Fibroblast of skin of scalp (primary cell): ENCODE results near the gene S100A6.
"Not testable (repeated sequence)": the region's sequence is repeated elsewhere in the genome, so short reads cannot be mapped to it uniquely, and the experiment has no call there.

Source experiments
- DNase-seq: peaks from one replicate; pipeline ENCODE4 v3.0.0-alpha.2; 2013

S100A6 gene

DNA sequence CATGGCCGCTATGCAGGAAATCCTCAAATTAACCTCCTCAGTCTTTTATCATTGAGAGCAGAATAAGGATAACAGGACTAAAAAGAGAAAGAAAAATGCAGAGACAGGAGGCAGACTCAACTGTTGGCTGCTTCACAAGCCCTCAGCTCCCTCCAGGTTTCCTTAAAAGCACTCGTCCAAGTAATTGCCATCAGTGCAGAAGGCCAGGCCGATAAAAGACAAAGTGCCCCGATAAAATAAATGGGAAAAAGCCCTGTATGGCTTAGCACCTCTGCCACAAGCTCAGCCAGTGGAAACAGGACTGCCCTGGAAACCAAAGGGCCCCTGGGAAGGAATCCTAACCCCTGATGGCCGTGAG, 8.1 kb downstream of the S100A6 start:
- no peak for DNase-seq

DNA sequence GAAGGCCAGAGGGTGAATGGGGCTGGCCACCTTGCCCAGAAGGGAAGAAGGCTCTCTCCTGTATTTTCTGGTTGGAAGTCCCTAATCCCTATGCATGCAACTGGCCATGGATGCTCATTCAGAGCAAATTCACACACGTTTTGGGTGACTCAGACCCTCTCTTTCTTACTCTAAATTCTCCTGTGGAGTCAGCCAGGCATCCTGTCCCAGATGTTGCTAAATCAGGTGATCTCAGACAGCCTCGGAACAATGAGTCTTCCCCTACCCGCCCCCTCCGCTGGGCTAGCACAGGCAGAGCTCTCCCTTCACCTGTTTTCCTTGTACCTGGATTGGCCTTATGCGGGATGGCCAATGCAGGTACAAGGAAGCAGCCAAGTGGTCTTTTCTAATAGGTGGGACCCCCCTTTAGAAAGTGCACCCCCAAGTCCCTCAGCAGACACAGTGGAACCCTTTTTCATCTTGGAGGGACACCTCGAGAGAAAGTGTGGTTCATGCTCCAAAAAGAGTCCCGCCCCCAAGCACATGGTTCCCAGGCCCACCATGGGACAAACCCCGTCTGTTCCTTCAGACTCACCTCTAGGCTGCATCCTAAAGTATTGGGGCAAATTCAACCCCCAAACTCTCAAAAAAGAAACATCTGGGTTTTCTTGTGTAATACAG, 8.6 kb downstream of the S100A6 start:
- DNase-seq = no peak

DNA sequence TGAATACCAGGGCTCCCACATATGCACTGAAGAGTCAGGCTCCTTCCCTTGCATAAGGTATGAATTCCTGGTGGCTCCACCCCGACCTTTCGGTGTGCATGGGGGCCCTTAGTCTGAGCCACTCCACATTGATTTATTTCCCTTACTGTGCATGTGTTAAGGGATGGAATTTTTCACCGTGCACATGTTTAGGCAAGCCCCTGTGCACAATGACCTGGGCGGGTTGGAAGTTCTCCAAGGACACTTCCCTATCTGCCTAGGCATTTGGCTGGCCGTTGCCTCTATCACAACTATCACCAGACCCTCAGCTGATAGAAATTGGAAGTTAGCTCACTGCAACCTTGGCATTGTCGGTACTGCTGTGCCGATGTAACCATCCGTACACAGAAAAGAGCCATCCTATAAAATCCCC, 9.7 kb downstream of the S100A6 start:
- no peak for DNase-seq

DNA sequence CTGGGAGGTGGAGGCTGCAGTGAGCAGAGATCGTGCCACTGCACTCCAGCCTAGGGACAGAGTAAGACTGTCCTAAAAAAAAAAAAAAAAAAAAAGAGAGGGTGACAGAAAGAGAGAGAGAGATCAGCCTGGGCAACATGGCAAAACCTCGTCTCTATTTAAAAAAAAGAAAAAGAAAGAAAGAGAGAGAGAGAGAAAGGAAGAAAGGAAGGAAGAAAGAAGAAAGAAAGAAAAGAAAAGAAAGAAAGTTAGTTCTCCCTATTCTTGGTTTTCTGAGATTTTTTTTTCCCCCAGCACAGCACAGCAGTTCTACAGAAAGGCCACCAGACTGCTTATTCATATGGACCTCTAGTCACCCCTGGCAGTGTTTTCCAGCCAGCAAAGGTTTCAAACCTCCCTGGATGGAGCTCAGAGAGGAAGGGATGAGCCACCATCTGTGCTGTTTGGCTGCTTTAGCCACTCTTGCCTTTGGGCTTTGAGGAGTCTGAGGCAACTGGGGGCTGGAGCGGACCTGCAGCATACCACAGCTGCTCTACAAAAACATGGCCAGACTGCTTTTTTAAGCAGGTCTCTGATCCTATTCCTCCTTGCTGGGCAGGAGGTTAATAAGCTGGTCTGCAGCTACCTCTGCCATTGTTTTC, 10.6 kb downstream of the S100A6 start:
- DNase-seq = no peak

DNA sequence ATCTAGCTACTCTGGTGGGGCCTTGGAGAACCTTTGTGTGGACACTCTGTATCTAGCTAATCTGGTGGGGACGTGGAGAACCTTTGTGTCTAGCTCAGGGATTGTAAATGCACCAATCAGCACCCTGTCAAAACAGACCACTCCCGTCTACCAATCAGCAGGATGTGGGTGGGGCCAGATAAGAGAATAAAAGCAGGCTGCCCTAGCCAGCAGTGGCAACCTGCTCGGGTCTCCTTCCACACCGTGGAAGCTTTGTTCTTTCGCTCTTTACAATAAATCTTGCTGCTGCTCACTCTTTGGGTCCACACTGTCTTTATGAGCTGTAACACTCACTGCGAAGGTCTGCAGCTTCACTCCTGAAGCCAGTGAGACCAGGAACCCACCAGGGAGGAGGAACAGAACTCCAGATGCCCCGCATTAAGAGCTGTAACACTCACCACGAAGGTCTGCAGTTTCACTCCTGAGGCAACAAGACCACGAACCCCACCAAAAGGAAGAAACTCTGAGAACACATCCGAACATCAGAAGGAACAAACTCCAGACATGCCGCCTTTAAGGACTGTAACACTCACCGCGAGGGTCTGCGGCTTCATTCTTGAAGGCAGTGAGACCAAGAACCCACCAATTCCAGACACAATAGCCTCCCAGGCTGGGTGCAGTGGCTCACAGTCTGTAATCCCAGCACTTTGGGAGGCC, 13.3 kb downstream of the S100A6 start:
- not testable (repeated sequence) for DNase-seq

DNA sequence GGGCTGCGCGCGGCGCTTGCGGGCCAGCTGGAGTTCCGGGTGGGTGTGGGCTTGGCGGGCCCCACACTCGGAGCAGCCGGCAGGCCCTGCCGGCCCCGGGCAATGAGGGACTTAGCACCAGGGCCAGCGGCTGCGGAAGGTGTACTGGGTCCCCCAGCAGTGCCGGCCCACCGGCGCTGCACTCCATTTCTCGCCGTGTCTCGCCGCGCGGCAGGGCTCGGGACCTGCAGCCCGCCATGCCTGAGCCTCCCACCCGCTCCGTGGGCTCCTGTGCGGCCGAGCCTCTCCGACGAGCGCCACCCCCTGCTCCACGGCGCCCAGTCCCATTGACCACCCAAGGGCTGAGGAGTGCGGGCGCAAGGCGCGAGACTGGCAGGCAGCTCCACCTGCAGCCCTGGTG, 14.0 kb downstream of the S100A6 start:
- not testable (repeated sequence) for DNase-seq

DNA sequence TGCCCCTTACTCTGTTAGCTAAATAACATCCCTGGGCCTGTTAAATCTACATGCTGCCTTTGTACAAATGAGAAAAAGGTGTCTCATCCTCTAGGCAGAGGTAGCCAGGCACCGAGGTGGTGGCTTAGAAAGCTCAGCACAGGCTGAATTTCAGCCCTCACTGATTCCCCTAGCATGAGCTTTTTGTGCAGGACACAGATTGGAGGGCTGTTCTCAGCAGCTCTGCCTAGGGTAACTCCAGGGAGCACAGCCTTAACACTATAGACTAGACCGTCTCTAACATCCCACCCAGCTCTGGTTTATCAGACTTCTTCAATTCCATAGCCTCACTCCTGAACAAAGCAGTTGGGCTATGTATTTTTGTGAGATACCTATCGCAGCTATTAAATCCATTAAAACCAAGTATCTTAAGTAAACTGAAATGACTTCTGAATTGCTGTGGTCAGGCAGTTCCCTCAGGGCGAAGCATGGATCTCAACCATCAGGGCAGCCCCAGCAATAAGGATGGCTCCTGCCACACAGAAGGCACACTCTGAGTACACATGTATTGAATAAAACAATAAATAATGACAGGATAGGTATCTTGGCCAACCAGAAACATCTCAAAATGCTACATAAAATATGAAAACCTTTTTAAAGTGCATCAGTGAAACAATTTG, 14.8 kb downstream of the S100A6 start:
- no peak for DNase-seq

DNA sequence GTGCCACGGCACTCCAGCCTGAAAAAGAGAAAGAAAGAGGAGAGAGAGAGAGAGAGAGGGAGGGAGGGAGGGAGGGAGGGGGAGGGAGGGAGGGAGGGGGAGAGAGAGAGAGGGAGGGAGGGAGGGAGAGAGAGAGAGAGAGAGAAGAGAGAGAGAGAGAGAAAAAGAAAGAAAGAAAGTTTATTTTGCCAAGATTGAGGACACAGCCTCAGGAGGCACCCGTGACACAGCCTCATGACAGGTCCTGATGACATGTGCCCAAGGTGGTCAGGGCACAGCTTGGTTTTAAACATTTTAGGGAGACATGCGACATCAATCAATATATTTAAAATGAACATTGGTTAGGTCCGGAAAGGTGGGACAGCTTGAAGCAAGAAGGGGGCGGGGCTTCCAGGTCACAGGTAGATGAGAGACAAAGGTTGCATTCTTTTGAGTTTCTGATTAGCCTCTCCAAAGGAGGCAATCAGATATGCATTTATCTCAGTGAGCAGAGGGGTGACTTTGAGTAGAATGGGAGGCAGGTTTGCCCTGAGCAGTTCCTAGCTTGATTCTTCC, 15.6 kb downstream of the S100A6 start:
- not testable (repeated sequence) for DNase-seq

DNA sequence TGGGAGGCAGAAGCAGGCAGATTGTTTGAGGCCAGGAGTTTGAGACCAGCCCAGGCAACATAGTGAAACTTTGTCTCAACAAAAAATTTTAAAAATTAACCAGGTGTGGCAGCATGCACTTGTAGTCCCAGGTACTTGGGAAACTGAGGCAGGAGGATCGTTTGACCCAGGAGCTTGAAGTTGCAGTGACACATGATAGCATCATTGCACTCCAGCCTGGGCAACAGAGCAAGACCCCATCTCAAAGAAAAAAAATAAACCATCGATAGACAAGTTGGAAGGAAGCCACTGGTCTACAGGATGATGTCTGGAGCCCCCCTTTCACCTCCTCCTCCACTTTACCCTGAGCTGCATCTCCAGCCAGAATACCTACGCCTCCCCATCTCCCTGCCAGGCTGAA, 16.5 kb downstream of the S100A6 start:
- no peak for DNase-seq

DNA sequence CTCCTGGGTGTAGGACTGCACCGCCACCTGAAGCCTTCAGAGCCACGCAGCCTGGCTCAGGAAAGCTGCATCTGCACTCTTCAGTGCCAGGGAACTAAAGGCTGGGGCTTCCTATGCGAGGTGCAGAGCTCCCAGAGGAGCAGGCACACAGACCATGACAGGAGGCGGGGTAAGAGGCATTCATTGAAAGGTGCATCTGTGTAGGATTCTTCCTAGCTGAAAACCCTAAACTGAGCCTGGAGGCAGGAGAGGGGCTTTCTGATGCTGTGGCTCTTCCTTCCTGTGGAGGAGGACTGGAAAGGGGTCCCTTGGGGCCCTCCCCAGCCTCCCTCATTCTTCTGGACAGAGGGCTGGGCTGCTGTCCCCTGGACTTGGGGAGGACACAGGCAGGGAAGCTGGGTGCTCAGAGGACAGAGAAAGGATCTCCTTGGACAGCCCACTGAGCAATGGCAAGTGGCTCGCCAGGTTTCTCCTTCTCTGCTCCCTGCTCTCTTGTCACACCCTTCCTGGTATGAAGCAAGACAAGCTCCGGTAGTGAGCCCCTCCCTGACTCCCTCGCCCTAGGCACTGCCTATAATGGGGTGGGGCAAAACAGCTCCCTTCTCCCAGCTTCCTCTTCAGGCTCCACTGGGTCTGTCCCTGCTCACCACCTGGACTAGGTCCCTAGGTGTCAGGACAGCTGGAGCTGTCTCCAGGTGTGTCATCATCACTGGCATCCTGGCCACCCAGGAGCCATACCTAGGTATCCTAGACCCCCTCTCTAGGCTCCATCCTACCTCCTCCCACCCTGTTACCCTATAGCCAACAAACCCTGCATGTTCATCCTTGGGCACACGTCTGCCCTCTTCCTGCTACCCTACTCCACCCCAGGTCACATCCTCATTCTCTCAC, 20.0 kb downstream of the S100A6 start:
- no peak for DNase-seq

DNA sequence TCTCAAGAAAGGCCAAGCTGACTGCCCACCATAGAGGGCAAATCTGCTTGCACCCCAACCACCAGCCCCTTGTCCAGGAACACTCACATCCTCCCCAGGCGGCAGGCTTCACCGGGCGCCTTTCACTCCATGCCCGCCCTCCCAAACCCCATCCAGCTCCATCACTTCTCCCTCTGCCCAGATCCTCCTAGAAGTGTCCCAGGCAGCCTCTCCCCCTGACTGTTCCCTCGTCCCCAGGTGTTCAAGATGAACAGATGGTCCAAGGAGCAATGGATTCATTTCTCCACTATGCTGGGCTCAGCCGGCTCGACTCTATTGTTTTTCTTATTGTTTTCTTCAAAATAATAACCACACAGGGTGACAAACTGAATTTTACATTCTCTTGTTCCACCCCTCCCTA, 22.1 kb downstream of the S100A6 start:
- no peak for DNase-seq

DNA sequence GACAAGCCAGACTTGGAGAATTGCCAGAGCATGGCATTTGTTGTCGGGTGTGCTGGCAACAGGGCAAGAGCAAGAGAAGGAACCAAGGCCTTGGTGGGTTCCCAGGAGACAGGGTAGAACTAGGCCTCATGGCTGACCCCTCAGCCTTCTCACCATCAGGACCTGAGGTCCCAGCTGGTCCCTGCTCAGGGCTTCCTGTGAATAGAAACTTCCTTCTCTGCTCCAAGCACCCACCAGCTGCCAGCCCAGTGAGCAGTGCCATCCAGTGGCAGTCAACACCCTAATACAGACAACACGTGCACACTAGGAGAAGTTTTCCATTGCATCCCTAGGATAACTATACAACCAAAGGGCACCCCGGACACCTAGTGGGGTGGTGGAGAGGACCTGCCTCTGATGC, 22.8 kb downstream of the S100A6 start:
- no peak for DNase-seq

DNA sequence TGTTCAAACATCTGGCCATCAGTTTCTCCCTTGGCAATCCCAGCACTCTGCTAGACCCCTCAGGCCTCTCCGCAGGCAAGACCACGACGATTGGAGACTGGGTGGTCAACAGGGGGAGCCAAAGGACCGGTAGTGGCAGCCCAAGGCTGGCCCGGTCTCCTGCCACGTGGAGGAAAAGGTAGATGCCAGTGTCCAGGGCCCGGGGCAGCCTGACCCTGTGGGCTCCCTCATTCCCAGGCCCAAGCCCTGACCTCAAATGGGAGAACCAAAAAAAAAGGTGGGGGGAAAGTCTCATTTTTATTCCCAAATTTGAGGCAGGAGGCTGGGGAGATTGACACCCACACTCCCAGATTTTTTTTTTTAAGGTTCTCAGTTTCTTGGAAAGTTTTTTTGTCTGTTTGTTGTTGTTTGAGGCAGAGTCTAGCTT, 24.8 kb downstream of the S100A6 start:
- DNase-seq = peak; percentile 81

DNA sequence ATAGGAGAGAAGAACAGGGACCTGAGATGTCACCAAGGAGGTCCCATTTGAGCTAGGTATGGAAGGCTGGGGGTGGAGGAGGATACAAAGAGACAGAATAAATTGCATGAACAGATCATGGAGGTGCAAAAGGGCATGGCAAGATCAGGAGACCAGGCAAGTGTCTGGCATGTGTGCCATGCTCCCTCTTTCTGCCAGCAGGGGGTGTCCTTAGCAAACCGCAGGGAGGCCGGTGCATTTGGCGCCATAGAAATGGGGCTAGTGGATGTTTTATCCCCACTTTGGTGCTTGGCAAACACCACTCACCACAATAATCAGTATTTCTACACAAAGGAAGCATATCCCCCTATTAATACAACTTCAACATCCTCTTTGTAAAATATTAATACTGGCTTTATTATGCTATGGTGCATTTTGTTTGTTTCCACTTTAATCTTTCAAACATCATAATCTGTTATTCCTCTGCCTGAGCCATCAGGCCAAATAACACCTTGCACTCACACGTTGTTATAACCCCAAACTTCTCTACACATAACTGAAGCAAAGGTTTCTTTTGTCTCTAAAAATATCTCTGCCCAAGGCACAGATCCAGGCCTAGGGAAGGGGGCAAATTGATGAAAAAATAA, 25.9 kb downstream of the S100A6 start:
- DNase-seq = peak; percentile 38

DNA sequence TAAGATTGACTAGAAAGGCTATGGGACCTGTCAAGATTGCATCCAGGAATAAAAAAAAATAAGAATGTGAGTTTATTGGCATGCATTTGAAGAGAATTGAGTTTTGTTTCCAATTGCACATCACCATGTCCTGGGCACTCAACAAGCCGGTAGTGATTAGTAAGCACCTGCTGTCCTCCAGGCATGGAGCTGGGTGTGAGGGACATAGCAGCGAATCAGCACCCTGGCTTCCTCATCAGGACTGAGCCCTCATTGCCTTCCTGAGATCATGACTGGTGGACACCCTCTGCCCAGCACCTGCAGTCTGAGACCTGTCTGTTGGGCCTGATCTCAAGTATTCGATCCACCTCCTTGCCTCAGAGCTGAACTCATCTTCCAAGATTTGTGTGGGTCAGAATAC, 26.8 kb downstream of the S100A6 start:
- DNase-seq = no peak

DNA sequence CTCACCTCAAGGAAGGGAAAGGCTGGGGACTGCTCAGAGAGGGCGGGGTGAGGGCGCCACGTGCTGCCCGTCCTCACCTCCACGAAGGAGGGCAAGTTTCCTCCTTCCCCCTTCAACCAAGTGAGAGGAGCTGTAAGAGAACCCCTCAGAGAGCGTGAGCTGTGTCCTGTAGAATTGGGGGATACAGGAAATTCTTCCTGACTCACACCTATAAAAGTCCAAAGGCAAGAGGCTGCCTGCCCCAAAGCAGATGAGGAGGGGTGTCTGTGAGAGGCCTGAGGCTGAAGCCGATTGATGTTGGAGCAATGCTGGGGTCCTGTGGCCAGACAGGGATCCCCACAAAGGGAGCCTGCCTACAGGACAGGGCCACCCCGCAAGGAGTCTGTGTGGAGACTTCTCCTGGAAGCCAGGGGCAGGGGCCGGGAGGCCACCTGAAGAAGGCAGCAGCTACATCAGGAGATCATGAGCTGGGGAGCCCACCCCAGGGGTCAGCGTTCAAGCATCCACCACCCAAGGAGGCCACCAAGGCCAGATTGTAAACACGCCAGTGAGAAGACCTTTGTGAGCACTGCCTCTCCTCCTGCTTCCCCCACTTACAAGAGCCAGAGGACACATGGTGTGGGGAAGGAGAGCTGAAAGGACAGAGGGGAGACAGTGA, 27.7 kb downstream of the S100A6 start:
- DNase-seq = no peak

DNA sequence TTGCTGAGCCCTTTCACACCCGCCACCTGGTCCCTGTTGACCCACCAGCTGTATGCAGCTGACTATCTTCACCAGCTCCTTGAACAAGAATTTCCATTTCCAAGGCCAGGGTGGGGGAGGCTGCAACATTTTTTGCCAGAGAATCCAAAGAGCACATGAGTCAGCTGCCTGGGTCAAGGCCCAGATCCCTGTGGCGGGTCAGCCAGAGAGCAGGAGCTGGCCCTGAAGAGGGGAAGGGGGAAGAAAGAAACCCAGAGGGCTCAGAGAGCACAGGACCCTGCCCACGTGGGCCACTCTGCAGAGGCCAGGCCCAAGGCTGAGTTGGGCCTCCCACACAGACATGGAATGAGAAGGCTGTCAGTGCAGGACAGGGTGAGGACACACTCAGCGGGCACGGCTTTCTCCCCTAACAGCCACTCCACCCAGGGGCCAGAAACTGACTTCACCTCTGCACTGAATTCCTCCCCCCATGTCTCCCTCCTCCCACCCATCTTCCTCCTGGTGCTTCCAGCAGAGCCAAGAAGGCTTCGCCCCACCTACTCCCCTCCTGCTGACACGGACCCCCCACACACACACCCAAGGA, 28.9 kb downstream of the S100A6 start:
- DNase-seq = peak; percentile 87

DNA sequence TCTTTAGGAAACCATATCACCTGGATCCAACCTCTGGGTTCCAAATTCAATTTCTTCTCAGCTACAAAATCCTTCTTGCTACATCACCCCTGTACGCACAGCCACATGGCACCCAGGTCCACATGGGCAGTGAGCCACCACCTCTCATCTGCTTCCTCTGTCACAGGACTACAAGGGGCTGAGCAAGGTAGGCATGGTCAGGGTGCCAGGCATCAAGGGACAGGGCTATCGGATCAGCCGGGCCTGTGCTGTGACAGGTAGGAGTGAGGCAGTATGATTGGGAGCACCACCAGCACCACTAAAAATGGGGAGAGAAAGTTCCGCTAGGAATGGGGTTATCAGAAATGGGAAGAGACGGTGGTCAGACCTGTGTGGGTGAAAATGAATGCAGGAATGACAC, 29.4 kb downstream of the S100A6 start:
- DNase-seq = no peak

DNA sequence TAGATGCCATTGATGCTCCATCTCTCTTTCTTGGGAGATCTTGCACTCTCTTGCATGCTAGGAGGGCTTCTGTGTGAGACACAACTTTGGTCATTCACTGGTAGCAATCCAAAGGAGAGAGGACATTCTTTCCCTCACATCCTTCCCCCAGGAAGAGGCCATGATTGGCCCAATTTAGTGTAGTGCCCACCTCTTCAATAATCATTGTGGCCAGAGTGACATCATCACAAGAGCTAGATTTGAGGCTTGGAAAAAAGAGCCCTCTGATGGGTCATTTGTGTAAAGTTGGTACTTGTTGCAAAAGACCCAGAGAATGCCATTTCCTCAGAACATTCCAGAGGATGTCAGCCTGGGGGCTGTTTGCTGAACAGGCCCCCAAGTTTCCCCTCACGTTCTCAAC, 30.2 kb downstream of the S100A6 start:
- DNase-seq = peak; percentile 32

DNA sequence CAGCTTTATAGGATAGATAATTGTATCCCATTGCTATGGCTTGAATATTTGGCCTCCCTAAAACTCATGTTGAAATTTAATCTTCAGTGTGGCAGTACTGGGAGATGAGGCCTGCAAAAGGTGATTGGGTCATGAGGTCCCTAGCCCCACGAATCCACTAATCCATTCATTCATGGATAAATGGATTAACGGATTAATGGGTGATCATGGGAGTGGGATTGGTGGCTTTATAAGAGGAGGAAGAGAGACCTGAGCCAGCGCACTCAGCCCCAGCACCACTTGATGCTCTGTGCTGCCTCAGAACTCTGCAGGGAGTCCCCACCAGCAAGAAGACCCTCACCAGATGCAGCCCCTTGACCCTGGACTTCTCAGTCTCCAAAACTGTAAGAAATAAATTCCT, 32.0 kb downstream of the S100A6 start:
- no peak for DNase-seq

DNA sequence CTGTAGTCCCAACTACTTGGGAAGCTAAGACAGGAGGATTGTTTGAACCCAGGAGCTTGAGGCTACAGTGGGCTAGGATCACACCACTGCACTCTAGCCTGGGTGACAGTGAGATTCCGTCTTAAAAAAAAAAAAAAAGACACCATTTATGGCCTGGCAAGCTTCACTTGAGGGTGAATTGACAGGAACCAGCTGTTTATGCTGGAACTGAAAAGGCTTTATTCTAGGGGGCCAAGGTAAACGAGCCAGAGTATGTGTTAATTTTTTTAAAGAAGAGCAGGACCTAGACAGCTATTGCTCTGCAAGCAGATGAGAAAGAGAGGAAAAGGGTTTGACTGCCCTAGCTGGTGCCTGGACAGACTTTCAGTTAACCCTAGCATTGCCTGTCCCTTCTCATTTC, 37.0 kb downstream of the S100A6 start:
- no peak for DNase-seq
